WERI-Rb-1 (cell line): ENCODE results near the gene EHMT2.
"Not testable (repeated sequence)": the region's sequence is repeated elsewhere in the genome, so short reads cannot be mapped to it uniquely, and the experiment has no call there.

Experiments used
- DNase-seq: peaks from one replicate; pipeline ENCODE4 v3.0.0-alpha.2; 2020
- H3K27ac ChIP-seq: fragments of 250-450 bp; sonication (Bioruptor Pico); 2 replicates; pipeline ENCODE4 v1.5.1; 2020; ENCODE audit warnings: mild to moderate bottlenecking, moderate library complexity
- H3K27me3 ChIP-seq: fragments of 250-450 bp; sonication (Bioruptor Pico); 2 replicates; pipeline ENCODE4 v1.5.1; 2021; ENCODE audit warnings: mild to moderate bottlenecking, low read depth, moderate library complexity; ENCODE audit not compliant: insufficient read depth, severe bottlenecking
- H3K36me3 ChIP-seq: fragments of 250-450 bp; sonication (Bioruptor Pico); 2 replicates; pipeline ENCODE4 v1.5.1; 2020; ENCODE audit warnings: mild to moderate bottlenecking, moderate library complexity
- H3K4me3 ChIP-seq: 2 replicates; pipeline ENCODE4 v1.5.1; 2011; ENCODE audit warnings: low read depth, mild to moderate bottlenecking, control low read depth, low read length
- H3K9me3 ChIP-seq: fragments of 250-450 bp; sonication (Bioruptor Pico); 2 replicates; pipeline ENCODE4 v1.5.1; 2021; ENCODE audit warnings: mild to moderate bottlenecking, moderate library complexity; ENCODE audit not compliant: severe bottlenecking
- CTCF ChIP-seq: IDR thresholded peaks from 2 replicates; pipeline ENCODE4 v1.5.1; 2011; ENCODE audit warnings: low read depth, mild to moderate bottlenecking, control low read depth, inconsistent platforms, low read length

EHMT2 gene

GRCh38 chr6:31859923-31860322 lies 37.6 kb downstream of the EHMT2 start:
- no peak for DNase-seq
- no peaks in the 10 kb centered on the region for H3K27me3 ChIP-seq
- peaks cover 2% of the 10 kb centered on the region for H3K9me3 ChIP-seq
- TF ChIP-seq CTCF = no peak
- peaks cover 41% of the 10 kb centered on the region for H3K36me3 ChIP-seq
- H3K4me3 ChIP-seq = no peak overlapping the region
- H3K27ac ChIP-seq = no peak overlapping the region

GRCh38 chr6:31858707-31859106 lies 38.8 kb downstream of the EHMT2 start:
- Histone ChIP-seq H3K36me3 (peaks cover 41% of the 10 kb centered on the region), H3K9me3 (peaks cover 2% of the 10 kb centered on the region), H3K27me3 (no peaks in the 10 kb centered on the region), H3K4me3 (no peak overlapping the region), H3K27ac (no peak overlapping the region)
- no peak for TF ChIP-seq CTCF
- no peak for DNase-seq

DNA sequence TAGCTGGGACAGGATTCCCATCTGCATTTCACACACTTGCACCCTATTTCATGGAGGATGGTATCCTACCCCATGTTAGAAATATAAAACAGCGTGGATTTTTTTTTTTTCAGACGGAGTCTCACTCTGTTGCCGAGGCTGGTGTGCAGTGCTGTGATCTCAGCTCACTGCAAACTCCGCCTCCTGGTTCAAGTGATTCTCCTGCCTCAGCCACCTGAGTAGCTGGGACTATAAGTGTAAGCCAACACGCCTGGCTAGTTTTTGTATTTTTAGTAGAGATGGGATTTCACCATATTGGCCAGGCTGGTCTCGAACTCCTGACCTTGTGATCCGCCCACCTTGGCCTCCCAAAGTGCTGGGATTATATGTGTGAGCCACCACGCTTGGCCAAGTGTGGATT lies 39.7 kb downstream of the EHMT2 start:
- H3K4me3 ChIP-seq, H3K27ac ChIP-seq: not testable (repeated sequence)
- H3K36me3 ChIP-seq = peaks cover 43% of the 10 kb centered on the region

DNA sequence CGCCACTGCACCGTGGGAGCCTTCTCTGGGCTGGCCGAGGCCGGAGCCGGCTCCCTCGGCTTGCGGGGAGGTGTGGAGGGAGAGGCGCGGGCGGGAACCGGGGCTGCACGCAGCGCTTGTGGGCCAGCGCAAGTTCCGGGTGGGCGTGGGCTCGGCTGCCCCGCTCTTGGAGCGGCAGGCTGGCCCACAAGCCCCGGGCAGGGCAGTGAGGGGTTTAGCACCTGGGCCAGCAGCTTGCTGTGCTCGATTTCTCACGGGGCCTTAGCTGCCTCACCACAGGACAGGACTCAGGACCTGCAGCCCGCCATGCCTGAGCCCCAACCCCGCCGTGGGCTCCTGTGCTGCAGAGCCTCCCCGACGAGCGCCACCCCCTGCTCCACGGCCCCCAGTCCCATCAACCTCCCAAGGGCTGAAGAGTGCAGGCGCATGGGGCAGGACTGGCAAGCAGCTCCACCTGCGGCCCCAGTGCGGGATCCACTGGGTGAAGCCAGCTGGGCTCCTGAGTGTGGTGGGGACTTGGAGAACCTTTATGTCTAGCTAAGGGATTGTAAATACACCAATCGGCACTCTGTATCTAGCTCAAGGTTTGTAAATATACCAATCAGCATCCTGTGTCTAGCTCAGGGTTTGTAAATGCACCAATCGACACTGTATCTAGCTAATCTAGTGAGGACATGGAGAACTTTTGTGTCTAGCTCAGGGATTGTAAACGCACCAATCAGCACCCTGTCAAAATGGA lies 45.3 kb downstream of the EHMT2 start:
- Histone ChIP-seq H3K9me3 (peaks cover 11% of the 10 kb centered on the region), H3K27ac (0 out of 2 replicates have a peak overlapping the region, but pooled peaks have one; percentile 5), H3K36me3 (peaks cover 15% of the 10 kb centered on the region)
- not testable (repeated sequence) for DNase-seq, H3K4me3 ChIP-seq, H3K27me3 ChIP-seq

More for the DNA sequence above, 39.7 kb downstream of the EHMT2 start:
- H3K9me3 ChIP-seq, DNase-seq, H3K27me3 ChIP-seq: not testable (repeated sequence)

GRCh38 chr6:31851485-31851832 lies 46.0 kb downstream of the EHMT2 start:
- Histone ChIP-seq H3K4me3 (no peak overlapping the region), H3K27me3 (no peaks in the 10 kb centered on the region), H3K27ac (0 out of 2 replicates have a peak overlapping the region, but pooled peaks have one; percentile 5), H3K36me3 (peaks cover 12% of the 10 kb centered on the region), H3K9me3 (peaks cover 11% of the 10 kb centered on the region)
- TF ChIP-seq CTCF = no peak
- DNase-seq = no peak

GRCh38 chr6:31850765-31851484 lies 46.6 kb downstream of the EHMT2 start:
- Histone ChIP-seq H3K27me3 (no peaks in the 10 kb centered on the region), H3K9me3 (peaks cover 11% of the 10 kb centered on the region), H3K36me3 (peaks cover 12% of the 10 kb centered on the region), H3K27ac (0 out of 2 replicates have a peak overlapping the region, but pooled peaks have one; percentile 5), H3K4me3 (no peak overlapping the region)
- DNase-seq = no peak
- no peak for TF ChIP-seq CTCF
